NCI-H128 (cell line): ENCODE measurements around the gene IMP4.
A peak's percentile ranks its signal among the peaks of the same experiment; 100 is the strongest.

ENCODE experiments used
- DNase-seq: peaks from one replicate; lab custom pipeline; 2025; ENCODE audit not compliant: unreplicated experiment; lab: John Stamatoyannopoulos, UW

Gene IMP4

DNA sequence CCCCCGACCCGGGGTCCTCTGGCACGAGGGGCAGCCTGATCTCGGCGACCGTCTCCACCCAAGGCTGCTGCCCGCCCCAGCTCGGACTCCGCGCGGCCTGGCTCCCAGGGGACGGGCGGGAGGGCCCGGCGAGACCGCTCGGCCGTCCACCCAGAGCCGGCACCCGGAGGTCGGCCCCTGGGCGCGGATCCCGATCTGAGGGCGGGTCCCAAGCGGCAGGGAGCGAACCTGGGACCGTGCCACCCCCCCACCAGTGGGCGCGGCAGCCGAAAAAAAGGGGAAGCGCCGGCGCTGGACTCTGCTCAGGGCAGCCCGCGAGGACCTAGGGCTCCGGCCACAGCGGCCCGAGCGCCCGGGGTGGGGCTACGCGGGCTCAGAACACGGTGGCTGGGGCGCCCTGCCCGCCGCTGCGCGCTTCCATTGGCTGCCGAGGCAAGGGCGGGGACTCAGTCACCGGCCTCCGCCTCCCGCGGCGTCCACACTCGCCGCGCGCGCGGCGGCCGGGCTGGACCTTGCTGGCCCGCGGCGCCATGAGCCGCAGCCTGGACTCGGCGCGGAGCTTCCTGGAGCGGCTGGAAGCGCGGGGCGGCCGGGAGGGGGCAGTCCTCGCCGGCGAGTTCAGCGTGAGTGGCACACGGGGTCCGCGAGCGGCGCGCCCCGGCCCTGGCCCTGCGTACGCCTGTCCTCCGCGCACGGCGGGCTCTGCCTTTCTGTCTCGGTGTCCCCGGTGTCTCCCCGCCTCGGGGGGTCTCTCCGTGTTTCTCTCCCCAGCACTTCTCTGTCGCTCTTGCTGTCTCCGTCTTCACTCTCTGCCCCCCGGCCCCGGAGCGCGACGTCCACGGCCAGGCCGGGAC is 13.1 kb downstream of the IMP4 start, which contains the start of gene PTPN18:
TSS of gene PTPN18 (plus strand) at position 479 of the 854 bp plus-strand sequence. CDS start at position 531, 52 bp downstream.
- DNase-seq = no peak

DNA sequence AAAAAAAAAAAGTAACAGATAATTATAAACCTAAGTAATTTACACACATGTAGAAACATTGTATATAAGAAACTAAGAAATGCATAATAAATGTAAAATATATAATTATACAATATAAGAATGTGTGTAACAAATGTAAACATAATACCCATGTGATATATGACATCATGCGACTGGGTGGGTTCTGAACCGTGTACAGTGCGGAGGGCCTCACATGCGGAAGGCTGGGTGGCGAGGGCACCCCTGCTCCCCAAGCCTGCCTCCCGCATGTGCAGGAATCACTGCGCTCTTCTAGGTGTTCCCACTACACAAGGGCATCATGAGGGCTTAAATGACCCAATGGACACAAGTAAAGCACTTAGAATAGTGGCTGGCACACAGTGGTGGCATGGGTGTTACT is 15.2 kb downstream of the IMP4 start:
- DNase-seq = no peak

DNA sequence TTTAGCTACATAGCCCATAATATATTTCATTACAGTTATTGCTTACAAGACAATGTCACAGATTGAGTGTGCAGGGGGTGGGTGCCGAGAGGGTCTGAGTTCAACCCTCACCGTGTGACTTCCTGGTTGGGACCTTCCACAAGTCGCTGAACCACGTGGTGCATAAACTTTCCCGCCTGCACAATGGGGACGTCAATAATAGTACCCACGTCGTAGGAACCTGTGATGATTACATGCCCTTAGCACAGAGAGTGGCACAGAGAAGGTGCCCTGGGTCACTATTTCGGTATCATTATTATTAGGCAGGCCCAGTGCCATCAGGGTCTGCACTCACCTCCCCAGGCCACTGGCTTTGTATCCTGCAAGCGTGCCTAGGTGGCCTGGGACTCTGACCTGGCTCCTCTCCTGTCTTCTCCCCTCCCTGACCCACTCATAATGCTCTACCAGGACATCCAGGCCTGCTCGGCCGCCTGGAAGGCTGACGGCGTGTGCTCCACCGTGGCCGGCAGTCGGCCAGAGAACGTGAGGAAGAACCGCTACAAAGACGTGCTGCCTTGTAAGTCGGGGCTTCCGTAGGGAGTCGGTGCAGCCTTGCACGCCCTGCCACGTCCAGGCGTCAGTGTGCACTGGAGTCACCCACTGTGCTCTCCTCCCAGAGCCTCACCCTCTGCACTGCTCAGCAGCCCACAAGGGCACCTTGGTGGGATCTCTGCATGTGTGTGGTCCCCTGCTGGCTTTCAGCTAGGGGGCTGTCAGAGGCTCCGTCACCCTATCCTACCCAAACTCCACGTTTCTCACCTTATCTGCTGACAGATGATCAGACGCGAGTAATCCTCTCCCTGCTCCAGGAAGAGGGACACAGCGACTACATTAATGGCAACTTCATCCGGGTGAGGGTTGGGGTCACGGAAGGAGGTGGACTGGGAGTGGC is 16.0 kb downstream of the IMP4 start:
- no peak for DNase-seq

DNA sequence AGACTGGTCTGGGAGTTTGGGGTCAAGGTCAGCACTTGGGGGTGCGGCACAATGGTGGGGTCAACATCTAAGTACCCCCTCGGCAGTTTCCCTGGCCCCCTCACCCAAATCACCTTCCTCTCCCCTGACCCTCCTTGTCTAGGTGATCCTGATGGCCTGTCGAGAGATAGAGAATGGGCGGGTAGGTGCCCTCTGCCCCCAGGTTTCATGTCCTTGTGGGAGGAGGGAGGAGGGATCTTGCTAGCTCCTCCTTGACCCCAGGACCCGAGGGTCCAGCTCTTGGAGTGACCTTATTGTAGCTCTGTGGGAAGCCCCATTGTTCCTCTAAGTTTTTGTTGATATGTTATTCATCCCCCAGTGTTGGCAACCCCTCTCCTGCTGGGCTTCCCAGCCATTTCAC is 16.8 kb downstream of the IMP4 start:
- DNase-seq = no peak

DNA sequence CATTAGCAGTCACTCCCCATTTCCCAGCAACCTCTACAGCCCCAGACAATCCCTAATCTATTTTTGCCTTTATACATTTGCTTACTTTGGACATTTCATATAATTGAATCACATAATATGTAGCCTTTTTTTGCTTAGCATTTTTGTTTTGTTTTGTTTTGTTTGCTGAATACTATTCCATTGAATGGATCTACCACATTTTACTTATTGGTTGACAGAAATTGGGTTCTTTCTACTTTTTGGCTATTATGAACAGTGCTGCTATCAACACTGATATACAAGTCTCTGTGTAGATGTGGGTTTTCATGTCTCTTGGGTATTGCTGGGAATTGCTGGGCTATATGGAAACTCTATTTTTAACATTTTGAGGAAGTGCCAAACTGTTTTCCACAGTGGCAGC is 20.8 kb downstream of the IMP4 start:
- DNase-seq = no peak

DNA sequence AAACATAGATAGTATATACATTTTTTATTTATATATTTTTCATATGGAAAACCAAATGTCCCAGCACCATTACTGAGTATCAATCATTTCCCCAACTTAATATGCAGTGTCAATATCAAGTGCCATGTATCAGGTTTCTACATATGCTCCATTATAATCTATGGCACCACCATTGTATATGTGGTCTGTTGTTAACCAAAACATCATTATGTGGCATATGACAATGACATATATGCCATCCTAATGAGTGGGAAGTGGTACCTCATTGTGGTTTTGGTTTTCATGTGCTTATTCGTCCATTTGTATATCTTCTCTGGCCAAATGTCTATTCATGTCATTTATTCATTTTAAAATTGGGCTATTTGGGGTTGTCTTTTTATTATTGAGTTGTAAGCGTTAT is 22.4 kb downstream of the IMP4 start:
- no peak for DNase-seq

DNA sequence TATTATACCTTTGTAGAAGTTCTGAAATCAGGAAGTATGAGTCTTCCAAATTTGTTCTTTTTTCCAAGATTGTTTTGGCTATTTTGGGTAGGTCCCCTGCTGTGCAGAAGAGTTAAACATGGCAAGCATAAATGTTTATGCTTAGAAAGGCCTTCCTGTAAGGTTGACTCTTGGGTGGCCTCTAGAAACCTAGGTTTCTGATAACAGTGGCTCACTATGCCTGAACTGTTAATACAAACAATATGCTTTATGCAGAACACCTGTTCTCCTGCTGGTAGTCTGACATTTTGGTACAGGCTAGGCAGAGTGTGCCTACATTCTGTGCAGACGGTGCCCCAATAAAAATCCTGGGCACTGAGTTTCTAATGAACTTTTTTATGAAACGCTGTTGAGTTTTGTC is 23.3 kb downstream of the IMP4 start:
- DNase-seq = no peak

DNA sequence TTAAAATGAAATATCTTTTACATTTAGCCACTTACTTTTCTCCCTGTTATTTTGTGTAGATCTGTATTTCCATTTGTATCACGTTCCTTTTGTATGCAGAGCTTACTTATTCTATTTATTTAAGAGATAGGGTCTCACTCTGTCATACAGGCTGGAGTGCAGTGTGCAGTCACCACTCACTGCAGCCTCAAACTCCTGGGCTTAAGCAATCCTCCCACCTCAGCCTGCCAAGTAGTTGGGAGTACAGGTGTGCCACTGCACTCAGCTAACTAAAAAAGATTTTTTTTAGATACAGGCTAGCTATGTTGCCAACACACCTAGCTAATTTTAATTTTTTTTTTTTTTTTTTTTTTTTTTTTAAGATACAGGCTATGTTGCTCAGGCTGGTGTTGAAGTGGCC is 24.0 kb downstream of the IMP4 start:
- DNase-seq = no peak

DNA sequence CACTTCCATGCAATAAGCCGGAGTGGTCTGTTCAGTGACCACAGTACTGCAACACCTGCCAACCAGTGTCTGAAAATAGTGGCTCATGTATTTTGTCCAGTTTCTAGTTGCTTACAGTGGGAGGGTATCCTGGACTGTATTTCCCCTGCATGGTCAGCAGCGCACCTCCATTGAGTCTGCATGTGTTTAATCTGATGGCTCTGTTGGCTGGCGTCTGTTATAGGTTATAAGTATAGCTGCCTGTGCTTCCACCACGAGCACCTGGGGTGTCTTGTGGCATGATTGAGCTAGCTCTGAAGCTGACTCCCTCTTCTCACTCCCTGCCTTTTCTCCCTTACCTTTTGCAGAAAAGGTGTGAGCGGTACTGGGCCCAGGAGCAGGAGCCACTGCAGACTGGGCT is 26.1 kb downstream of the IMP4 start:
- DNase-seq = no peak

DNA sequence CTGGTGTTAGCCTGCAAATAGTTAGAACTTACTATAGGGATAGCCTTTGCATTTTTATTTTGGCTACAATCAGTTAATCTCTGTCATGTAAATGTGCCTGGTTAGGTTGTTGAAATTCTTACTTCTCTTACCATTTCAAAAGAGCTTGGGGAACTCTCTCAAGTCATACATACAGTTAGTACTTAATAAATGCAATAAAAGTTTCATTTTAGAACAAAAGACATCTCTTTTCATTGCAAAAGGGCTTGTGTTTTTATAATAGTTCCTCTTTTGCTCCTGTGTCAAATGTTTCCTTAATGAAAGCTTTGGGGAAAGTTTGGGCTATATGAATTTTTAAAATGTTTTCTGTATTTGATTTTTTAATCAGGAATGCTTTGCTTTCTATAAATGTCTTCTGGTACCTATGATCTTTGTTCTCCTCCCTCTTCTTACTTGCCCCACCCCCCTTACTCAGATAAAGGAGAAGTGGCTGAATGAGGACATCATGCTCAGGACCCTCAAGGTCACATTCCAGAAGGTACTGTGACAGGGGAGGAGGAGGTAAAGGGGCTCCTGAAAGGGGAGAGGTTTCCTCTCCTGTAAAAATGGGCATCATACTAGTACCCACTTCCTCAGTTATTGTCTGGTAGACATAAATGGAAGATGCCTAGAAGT is 26.7 kb downstream of the IMP4 start:
- no peak for DNase-seq

DNA sequence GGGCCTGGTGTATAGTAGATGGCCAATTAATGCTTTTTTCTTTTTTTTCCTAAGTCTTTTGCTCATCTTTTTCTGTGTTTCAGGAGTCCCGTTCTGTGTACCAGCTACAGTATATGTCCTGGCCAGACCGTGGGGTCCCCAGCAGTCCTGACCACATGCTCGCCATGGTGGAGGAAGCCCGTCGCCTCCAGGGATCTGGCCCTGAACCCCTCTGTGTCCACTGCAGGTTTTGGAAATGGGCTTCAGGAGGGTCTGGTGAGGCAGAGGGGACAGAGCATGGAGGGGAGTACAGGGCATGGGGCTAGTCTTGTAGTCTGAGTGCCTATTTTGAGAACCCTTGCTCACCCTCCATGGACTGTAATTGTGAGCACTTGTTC is 27.3 kb downstream of the IMP4 start:
- DNase-seq = no peak

DNA sequence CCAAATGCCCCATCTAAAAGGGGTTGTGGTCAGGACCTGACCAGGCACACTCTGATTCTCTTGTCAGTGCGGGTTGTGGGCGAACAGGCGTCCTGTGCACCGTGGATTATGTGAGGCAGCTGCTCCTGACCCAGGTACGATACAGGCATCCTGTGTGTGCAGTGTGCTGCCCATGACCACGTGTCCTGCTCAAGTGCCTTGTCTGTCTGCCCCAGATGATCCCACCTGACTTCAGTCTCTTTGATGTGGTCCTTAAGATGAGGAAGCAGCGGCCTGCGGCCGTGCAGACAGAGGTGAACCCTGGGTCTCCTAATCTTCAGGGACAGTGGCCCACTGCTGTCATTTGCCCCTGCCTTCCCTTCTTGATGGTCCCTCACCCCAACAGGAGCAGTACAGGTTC is 27.8 kb downstream of the IMP4 start:
- no peak for DNase-seq

DNA sequence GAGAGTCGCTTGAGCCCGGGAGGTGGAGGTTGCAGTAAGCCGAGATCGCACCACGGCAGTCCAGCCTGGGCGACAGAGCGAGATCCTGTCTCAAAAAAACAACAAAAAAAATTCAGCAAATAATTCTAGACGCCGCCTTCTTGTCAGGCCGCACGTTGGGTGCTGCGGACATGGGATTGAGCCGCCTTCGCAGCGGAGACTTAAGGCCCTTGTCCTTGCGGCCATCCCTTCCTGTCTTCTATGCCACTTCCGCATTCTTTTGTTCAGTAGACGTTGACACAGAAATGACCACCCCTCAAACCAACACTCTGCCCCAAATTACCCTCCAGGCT is 29.0 kb downstream of the IMP4 start:
- no peak for DNase-seq

DNA sequence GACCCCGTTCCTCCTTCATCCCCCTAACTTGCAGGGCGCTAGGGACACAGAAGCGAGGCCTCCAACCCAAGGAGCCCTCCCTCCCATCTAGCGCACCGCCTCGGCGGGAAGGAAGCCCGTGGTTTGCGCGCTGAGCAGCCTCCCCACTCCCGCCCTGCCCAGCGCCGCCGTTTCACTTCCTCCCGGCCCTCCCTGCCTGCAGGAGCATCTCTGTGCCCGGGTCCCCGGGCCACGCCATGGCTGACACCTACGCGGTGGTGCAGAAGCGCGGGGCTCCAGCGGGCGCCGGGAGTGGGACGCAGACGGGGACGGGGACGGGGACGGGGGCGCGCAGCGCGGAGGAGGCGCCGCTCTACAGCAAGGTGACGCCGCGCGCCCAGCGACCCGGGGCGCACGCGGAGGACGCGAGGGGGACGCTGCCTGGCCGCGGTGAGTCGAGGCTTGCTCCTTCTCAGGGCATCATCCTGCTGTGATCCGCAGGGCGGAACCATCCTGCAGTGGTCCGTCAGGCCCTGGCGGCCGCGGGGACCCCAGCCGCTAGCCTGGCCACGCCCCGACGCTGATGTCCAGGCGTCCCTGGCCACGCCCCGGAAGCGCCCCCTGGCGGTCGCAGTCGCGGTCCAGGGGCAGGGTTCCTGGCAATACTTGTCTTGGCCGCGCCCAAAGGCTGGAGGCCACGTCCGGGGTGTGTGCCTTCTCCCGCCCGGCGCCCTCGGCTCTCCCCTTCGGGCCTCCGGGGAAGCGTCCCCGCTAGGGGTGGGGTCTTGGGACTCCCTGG is 29.5 kb downstream of the IMP4 start:
- DNase-seq = peak; percentile 14

DNA sequence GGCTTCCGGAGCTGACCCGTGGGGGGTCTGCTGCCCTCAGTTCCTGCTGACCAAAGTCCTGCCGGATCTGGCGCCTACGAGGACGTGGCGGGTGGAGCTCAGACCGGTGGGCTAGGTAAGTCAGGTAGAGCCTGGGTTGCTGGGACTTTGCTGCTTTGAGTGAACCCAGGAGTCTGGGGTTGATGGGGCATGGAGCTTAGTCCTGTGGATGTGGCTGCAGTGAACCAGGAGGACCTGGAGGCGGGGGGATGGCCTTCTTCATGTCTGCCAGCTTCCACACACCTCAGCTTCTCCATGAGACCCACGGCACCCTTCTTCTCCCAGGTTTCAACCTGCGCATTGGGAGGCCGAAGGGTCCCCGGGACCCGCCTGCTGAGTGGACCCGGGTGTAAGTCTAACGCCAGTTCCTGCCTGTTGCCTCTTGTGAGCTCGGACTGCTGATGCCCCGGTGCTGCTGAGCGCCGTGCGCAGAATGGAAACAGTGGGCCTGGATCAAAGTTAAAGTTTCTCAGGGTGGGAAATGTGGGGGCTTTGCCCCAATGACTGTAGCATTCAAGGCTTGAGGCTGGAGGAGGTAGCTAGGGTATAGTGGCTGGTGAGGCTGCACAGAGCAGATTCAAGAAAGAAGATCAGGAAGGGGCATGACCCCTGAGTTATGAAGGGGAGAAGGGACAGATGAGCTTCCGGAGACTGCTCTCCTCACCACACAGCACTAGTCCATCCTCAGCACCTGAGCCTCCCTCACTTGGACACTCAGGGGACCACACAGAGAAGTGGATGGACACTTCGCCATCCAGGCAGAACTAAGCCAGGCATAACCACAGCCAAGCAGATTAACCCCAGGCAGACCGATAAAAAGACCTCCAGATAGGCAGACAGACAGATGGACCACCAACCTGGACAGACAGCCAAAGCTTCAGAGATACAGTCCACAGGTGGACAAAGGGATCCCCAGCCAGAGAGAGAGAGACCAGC is 30.4 kb downstream of the IMP4 start:
- no peak for DNase-seq

DNA sequence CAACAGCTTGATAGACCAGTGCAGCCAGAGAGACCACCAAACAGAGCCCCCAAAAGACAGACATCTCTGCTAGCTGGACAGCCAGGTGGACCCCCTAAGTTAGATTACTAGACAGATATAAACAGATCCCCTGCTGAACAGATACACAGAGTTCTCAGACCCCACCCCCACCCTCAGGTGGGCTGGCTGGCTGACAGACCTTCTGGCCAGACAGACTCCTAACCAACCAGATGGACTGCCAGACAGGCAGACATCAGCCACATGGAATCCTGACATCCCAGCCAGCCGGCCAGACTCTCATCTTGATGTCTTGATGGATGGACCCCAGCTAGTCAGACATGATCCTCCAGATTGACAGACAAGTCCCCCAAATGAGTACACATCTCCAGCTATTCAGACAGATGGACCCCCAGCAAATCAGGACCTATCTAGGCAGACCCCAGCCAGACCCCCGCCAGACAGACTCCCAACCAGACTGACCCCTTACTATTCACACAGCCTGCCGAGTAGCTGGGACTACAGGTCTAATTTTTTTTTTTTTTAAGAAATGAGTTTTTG is 31.2 kb downstream of the IMP4 start:
- DNase-seq = no peak

DNA sequence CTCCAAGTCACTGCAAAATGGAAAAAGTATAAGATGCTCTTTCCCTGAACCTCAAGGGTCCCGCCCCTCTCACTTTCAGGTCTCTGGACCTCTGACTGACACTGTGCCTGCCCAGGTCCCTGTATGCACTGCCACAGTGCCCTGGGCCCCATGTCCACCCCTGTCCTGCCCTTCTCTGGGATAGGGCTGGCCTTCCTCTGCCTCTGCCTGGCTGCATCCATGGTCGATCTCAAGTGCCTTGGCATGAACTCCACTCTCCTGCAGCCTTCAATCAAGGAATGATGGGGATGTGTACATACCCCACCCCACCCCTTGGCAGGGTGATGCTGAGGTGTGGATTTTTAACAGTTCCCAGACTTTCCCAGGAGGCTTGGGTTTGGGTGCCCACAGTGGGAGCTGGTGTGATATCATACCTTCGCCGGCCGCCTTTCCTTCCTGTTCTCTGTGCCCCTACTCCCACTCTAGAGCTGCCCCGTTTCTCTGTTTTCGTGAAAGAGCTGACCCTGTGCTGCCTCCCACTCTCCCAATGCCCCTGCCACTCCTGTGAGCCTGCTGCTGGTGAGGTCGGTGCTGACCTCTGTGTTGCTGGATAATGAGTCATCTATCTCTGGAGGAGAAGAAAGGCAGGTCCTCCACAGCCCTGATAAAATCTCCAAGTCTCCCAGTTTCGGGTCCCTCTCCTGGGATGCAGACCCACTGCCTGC is 32.0 kb downstream of the IMP4 start:
- no peak for DNase-seq

DNA sequence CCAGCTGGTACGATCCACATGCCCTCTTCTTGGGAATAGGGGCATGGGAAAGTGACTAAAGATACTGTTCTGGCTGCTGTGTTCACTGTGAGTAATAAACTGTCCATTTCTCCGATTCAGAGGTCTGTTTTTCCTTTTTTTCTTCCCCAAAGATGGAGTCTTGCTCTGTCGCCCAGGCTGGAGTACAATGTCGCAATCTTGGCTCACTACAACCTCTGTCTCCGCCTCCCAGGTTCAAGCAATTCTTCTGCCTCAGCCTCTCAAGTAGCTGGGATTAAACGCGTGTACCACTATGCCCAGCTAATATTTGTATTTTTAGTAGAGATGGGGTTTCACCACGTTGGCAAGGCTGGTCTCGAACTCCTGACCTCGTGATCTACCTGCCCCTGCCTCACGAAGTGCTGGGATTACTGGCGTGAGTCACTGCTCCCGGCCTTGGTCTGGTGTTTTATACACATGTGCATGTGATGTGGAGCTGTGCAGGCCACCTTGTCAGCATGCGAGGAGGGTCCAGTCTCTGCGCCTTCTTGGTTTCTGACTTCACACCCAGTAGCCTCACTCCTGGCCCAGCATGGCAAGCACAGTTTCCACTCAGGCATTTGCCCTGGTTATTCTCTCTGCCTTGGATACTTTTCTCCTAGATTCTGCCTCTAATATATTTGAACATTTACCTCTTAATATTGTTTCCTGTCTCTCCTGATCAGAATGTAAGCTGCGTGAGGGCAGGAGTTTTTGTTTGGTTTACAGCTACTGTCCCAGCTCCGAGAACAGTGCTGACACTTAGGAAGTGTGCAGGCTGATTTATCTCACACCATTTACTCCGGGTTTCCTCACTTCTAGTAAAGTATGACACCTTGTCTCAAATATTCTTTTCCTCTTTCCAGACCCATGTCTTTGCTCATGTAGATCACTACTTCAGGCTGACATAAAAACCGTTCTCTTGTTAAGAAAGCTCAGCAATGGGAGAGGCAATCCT is 32.9 kb downstream of the IMP4 start:
- no peak for DNase-seq
